ENCODE data around the gene BMPR1B. TPM values are rescaled to one million over a fixed set of nuclear protein-coding genes. Genes with fewer than 3 reads are reported as not detected.

The BMPR1B gene
- total and polyA plus RNA-seq, 12 donors = 0.04 to 7.8 (median 2.5) TPM

DNA sequence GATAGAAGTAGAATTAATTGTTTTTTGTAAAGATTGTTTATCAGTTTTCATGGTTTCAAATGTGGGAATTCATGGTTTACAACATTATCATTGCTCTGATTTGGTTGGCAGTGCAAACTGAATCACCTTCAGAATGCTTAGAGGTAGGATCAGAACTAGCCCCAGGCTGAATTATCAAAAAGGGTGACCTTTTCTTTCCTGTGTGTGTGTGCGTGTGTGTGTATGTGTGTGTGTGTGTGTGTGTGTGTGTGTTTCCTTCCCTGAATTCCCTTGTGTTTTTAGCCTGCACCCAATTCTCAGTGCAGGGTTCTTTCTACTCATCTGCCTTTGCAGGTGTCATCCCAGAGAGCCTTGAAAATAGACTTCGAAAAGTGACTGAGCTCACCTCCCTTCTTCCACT, 125.0 kb downstream of the BMPR1B start:
- ATAC-seq (no peak), DNase-seq (no peak)
- 61 to 80% methylated on average over 2 of the region's 2 CpGs for WGBS, 2 donors
- Histone ChIP-seq H3K4me3 (no peak overlapping the region), H3K27me3 (peaks cover 0 to 3% (median 0%) of the 10 kb centered on the region in 7 donors), H3K36me3 (no peaks in the 10 kb centered on the region), H3K9me3 (no peaks in the 10 kb centered on the region), H3K4me1 (no peaks in the 10 kb centered on the region), H3K27ac (no peak overlapping the region)
- intact Hi-C loops (cut with DNase I) = no loop called here
- TF ChIP-seq, protein P1, sequence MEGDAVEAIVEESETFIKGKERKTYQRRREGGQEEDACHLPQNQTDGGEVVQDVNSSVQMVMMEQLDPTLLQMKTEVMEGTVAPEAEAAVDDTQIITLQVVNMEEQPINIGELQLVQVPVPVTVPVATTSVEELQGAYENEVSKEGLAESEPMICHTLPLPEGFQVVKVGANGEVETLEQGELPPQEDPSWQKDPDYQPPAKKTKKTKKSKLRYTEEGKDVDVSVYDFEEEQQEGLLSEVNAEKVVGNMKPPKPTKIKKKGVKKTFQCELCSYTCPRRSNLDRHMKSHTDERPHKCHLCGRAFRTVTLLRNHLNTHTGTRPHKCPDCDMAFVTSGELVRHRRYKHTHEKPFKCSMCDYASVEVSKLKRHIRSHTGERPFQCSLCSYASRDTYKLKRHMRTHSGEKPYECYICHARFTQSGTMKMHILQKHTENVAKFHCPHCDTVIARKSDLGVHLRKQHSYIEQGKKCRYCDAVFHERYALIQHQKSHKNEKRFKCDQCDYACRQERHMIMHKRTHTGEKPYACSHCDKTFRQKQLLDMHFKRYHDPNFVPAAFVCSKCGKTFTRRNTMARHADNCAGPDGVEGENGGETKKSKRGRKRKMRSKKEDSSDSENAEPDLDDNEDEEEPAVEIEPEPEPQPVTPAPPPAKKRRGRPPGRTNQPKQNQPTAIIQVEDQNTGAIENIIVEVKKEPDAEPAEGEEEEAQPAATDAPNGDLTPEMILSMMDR (IDR thresholded peaks at IDR 0.05) = no peak

DNA sequence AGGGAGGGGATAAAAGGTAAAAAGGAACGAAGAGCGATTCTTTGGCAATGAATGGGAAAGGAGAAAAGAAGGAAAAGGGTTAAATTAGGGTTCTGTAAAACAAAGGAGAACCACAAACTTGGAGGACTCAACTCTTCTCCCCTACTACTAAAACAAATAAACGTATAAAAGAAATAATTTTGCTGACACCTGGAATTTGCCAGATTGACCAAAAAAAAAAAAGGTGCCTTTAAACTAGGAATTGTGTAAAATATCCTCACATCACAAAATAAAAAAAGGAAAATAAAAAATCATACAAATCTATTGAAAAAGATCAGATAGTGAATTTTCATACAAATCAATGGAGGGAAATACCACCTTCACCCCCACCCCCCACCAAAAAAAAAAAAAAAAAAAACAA, 129.3 kb downstream of the BMPR1B start:
- ATAC-seq = no peak
- WGBS, 2 donors = 87 to 89% methylated on average over 3 of the region's 3 CpGs
- intact Hi-C loops (cut with DNase I) = no loop called here
- no peaks in the 10 kb centered on the region for H3K4me1 ChIP-seq
- H3K4me3 ChIP-seq = no peak overlapping the region
- no peak for DNase-seq
- H3K27ac ChIP-seq = no peak overlapping the region
- peaks cover 0 to 12% (median 0%) of the 10 kb centered on the region in 11 donors for H3K9me3 ChIP-seq
- TF ChIP-seq, protein P1 (IDR thresholded peaks at IDR 0.05) = no peak
- peaks cover 0 to 3% (median 0%) of the 10 kb centered on the region in 7 donors for H3K27me3 ChIP-seq
- no peaks in the 10 kb centered on the region for H3K36me3 ChIP-seq

DNA sequence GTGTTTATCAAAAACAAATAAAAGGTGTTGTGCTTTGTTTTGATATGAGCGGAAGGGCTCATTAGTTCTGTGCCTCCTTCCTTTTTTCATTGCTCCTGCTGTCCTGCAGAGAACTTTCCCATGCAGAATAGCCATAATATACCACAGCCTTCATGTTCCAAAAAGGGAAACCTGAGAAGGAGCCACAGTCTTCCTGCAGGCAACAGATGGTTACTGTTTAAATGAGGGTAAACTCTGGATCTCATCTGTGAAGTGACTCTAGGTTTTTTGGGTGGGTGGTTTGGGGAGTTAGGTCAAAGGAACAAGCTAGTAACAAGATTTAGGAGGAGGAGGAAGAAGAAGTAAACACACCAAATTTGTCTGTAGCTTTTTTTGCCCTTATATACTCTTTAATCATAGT, 131.8 kb downstream of the BMPR1B start:
- Histone ChIP-seq H3K27ac (no peak overlapping the region), H3K36me3 (no peaks in the 10 kb centered on the region), H3K4me3 (no peak overlapping the region), H3K27me3 (peaks cover 0 to 3% (median 0%) of the 10 kb centered on the region in 7 donors), H3K9me3 (peaks cover 0 to 12% (median 0%) of the 10 kb centered on the region in 11 donors), H3K4me1 (no peaks in the 10 kb centered on the region)
- intact Hi-C loops (cut with DNase I) = no loop called here
- DNase-seq (no peak), ATAC-seq (no peak)
- TF ChIP-seq, protein P1 (IDR thresholded peaks at IDR 0.05) = no peak
- 60 to 81% methylated on average over 1 of the region's 1 CpG for WGBS, 2 donors

DNA sequence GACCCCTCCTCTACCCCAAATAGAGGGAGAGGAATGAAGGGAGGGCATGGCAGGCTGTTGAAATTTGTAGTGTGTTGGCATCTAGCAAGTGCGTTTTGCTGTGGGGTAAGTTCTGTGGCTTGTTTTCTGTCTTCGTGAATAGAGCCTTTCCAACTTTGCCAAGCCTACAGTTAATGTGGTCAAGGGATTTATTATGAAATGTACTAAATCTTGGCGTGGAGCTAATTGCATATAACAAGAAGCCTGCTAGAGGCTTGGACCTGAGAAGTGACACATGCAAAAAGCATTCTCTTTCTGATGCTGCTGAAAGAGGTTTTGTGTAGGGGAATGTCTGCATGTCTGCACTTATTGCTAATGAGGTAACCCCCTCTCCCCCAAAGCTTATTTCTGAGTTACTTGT, 132.2 kb downstream of the BMPR1B start:
- 71 to 76% methylated on average over 3 of the region's 3 CpGs for WGBS, 2 donors
- H3K27me3 ChIP-seq = no peaks in the 10 kb centered on the region
- H3K4me1 ChIP-seq = no peaks in the 10 kb centered on the region
- H3K9me3 ChIP-seq = peaks cover 0 to 12% (median 0%) of the 10 kb centered on the region in 11 donors
- DNase-seq (no peak), ATAC-seq (no peak)
- intact Hi-C loops (cut with DNase I) = no loop called here
- H3K4me3 ChIP-seq = no peak overlapping the region
- no peak overlapping the region for H3K27ac ChIP-seq
- TF ChIP-seq, protein P1 (IDR thresholded peaks at IDR 0.05) = no peak
- no peaks in the 10 kb centered on the region for H3K36me3 ChIP-seq
